22Rv1 (cell line): ENCODE results near the gene CMSS1.

Experiments used
- CTCF ChIP-seq: fragments of 450-650 bp; IDR thresholded peaks from 2 replicates; pipeline ENCODE4 v1.5.1; 2017; ENCODE audit warnings: mild to moderate bottlenecking
- ZFX ChIP-seq: fragments of 450-650 bp; IDR thresholded peaks from 2 replicates; pipeline ENCODE4 v1.6.1; 2017; ENCODE audit warnings: antibody characterized with exemption, borderline replicate concordance

GRCh38 chr3:99850608-99851007, 32.9 kb downstream of the CMSS1 start:
- TF ChIP-seq CTCF, result no peak
- no peak for TF ChIP-seq ZFX
